RWPE1 (cell line): ENCODE results near the gene SCAF1.

Experiments used
- CTCF ChIA-PET: fragments of 350-600 bp; sonication (Branson Sonifier 250); formaldehyde crosslinking; extraction: SDS; loops from one replicate; lab custom pipeline; 2021; lab: Yijun Ruan, JAX
- POLR2A ChIA-PET: fragments of 400-600 bp; formaldehyde crosslinking; extraction: SDS; loops from one replicate; lab custom pipeline; 2020; ENCODE audit warnings: antibody characterized with exemption; ENCODE audit not compliant: low non-redundant PET; lab: Yijun Ruan, JAX
- DNase-seq: peaks from one replicate; pipeline ENCODE4 v3.0.0; 2012; ENCODE audit warnings: low spot score
- H3K27ac ChIP-seq: fragments of 450-650 bp; 2 replicates; pipeline ENCODE4 v1.5.1; 2017
- TF ChIP-seq, protein P1 (sequence below): fragments of 450-650 bp; conservative IDR thresholded peaks from 2 replicates; pipeline ENCODE4 v1.5.1; 2017; ENCODE audit warnings: low read depth, mild to moderate bottlenecking

SCAF1 gene

DNA sequence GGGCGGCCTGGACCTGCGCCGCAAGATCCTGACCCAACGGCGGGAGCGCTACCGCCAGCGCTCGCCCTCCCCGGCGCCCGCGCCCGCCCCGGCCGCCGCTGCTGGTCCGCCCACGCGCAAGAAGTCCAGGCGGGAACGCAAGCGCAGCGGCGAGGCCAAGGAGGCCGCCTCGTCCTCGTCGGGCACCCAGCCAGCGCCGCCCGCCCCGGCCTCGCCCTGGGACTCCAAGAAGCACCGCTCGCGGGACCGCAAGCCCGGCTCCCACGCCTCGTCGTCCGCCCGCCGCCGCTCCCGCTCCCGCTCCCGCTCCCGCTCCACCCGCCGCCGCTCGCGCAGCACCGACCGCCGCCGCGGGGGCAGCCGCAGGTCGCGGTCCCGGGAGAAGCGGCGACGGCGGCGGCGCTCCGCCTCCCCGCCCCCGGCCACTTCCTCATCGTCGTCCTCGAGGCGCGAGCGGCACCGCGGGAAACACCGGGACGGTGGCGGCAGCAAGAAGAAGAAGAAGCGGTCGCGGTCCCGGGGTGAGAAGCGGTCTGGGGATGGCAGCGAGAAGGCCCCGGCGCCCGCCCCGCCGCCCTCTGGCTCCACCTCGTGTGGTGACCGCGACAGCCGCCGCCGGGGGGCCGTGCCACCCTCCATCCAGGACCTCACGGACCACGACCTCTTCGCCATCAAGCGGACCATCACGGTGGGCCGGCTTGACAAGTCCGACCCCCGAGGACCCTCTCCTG lies 10.0 kb downstream of the SCAF1 start:
- TF ChIP-seq, protein P1, sequence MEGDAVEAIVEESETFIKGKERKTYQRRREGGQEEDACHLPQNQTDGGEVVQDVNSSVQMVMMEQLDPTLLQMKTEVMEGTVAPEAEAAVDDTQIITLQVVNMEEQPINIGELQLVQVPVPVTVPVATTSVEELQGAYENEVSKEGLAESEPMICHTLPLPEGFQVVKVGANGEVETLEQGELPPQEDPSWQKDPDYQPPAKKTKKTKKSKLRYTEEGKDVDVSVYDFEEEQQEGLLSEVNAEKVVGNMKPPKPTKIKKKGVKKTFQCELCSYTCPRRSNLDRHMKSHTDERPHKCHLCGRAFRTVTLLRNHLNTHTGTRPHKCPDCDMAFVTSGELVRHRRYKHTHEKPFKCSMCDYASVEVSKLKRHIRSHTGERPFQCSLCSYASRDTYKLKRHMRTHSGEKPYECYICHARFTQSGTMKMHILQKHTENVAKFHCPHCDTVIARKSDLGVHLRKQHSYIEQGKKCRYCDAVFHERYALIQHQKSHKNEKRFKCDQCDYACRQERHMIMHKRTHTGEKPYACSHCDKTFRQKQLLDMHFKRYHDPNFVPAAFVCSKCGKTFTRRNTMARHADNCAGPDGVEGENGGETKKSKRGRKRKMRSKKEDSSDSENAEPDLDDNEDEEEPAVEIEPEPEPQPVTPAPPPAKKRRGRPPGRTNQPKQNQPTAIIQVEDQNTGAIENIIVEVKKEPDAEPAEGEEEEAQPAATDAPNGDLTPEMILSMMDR = no peak
- DNase-seq = no peak
- CTCF ChIA-PET = no interaction called here
- H3K27ac ChIP-seq = no peak overlapping the region
- POLR2A ChIA-PET = no interaction called here

DNA sequence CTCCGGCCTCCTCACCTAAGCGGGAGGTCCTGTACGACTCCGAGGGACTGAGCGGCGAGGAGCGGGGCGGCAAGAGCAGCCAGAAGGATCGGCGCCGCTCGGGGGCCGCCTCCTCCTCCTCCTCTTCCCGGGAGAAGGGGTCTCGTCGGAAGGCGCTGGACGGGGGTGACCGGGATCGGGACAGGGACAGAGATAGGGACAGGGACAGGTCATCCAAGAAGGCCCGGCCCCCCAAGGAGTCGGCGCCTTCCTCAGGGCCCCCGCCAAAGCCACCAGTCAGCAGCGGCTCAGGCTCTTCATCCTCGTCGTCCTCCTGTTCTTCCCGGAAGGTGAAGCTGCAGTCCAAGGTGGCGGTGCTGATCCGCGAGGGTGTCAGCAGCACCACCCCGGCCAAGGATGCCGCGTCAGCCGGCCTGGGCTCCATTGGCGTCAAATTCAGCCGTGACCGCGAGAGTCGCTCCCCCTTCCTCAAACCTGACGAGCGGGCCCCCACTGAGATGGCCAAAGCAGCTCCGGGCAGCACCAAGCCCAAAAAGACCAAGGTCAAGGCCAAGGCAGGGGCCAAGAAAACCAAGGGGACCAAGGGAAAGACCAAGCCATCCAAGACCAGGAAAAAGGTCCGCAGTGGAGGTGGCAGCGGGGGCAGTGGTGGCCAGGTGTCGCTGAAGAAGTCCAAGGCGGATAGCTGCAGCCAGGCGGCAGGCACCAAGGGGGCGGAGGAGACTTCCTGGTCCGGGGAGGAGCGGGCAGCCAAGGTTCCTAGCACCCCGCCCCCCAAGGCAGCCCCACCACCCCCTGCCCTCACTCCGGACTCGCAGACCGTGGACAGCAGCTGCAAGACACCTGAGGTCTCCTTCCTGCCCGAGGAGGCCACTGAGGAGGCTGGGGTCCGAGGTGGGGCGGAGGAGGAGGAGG lies 10.8 kb downstream of the SCAF1 start:
- POLR2A ChIA-PET = no interaction called here
- CTCF ChIA-PET = no interaction called here

DNA sequence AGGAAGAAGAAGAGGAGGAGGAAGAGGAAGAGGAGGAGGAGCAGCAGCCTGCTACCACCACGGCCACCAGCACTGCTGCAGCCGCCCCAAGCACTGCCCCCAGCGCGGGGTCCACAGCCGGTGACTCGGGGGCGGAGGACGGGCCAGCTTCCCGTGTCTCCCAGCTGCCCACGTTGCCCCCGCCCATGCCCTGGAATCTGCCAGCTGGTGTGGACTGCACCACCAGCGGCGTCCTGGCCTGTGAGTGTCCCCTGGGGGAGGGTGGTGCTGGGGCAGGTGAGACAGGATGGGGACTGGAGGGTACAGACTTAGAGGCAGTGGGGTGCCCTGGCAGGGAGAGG lies 11.4 kb downstream of the SCAF1 start:
- ChIA-PET POLR2A (no interaction called here), CTCF (no interaction called here)
- peak overlapping the region; percentile 38 for H3K27ac ChIP-seq
- TF ChIP-seq, protein P1 = no peak
- no peak for DNase-seq

More for the DNA sequence above, 10.8 kb downstream of the SCAF1 start:
- no peak for DNase-seq
- H3K27ac ChIP-seq = peak overlapping the region; percentile 38
- TF ChIP-seq, protein P1 = no peak

DNA sequence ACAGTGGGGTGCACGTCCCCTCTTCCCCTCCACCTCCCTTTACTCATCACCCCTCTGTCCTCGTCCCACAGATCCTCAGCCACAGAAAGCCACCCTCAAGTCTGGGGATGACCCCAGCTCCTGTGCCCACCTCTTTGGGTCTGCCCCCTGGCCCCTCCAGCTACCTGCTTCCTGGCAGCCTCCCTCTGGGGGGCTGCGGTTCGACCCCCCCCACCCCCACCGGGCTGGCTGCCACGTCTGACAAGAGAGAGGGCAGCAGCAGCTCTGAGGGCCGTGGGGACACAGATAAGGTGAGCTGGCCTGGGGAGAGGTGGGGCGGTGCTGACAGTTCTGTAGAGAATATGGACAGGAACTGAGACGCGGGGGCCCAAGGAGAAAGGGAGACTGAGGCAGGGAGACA lies 12.6 kb downstream of the SCAF1 start:
- DNase-seq = no peak
- ChIA-PET POLR2A (no interaction called here), CTCF (interaction anchor here (0.7 kb wide), 1 partner anchor 10 kb away, joined by 4 read pairs; no protein-coding TSS in a partner anchor)
- TF ChIP-seq, protein P1 = no peak
- H3K27ac ChIP-seq = peak overlapping the region; percentile 38

DNA sequence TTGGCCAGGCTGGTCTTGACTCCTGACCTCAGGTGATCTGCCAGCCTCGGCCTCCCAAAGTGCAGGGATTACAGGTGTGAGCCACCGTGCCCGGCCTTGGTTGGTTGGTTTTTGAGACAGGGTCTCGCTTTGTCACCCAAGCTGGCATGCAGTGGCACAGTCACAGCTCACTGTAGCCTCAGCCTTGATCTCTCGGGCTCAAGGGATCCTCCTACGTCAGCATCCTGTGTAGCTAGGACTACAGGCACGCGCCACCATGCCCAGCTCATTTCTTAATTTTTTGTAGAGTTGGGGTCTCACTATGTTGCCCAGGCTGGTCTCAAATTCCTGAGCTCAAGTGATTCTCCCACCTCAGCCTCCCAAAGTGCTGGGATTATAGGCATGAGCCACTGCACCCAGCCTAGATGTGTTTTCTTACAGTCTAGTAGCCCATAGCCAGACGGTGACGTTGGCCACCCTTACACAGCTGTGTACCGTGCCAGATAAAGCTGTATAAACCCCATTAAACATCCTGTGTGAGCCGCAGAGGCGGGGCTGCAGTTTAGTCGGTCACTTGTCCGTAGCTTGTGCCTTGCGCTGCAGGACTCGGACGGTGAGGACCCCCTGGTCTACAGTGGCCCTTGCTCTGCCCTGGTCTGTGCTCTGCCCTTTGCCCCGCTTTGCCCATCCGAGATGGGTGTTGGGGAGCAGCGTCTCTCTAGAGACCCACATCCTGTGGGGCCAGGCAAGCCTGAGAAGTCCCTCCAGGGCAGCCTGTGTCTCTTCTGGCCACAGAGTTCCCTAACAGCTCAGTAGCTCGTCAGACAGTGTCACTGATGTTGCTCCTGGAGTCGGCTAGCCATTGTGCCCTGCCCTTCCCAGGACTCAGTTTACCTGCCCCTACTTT lies 13.8 kb downstream of the SCAF1 start:
- ChIA-PET POLR2A (interaction anchor here (0.6 to 0.8 kb wide), 2 partner anchors 9 to 25 kb away, joined by 3 to 7 read pairs; no protein-coding TSS in a partner anchor), CTCF (no interaction called here)
- no peak for DNase-seq
- peak overlapping the region; percentile 38 for H3K27ac ChIP-seq
- TF ChIP-seq, protein P1 = no peak
